Smooth muscle cell (in vitro differentiated cells): ENCODE data around the gene PASK. TPM values are rescaled to one million over a fixed set of nuclear protein-coding genes. Genes with fewer than 3 reads are reported as not detected.

Source experiments
- DNase-seq: peaks from one replicate; lab custom pipeline; 2025; ENCODE audit not compliant: unreplicated experiment; lab: John Stamatoyannopoulos, UW
- H2AFZ ChIP-seq: fragments of 200-600 bp; sonication (generic); 2 replicates; pipeline ENCODE4 v1.6.0; 2016; ENCODE audit warnings: antibody characterized with exemption, low read depth, mild to moderate bottlenecking
- H3F3A ChIP-seq: fragments of 200-600 bp; sonication (generic); 2 replicates; pipeline ENCODE4 v1.6.0; 2017; ENCODE audit warnings: antibody characterized with exemption, low read depth
- H3K27ac ChIP-seq: fragments of 200-600 bp; sonication (generic); 2 replicates; pipeline ENCODE4 v1.5.1; 2016; ENCODE audit warnings: low read depth, mild to moderate bottlenecking
- H3K27me3 ChIP-seq: fragments of 200-600 bp; sonication (generic); 2 replicates; pipeline ENCODE4 v1.6.1; 2016; ENCODE audit warnings: low read depth, mild to moderate bottlenecking
- H3K36me3 ChIP-seq: fragments of 200-600 bp; sonication (generic); 2 replicates; pipeline ENCODE4 v1.5.1; 2016; ENCODE audit warnings: low read depth
- H3K4me1 ChIP-seq: fragments of 200-600 bp; sonication (generic); 2 replicates; pipeline ENCODE4 v1.5.1; 2016; ENCODE audit warnings: low read depth
- H3K4me2 ChIP-seq: fragments of 200-600 bp; sonication (generic); 2 replicates; pipeline ENCODE4 v1.6.0; 2016; ENCODE audit warnings: mild to moderate bottlenecking
- H3K4me3 ChIP-seq: fragments of 200-600 bp; sonication (generic); 2 replicates; pipeline ENCODE4 v1.5.1; 2016; ENCODE audit warnings: mild to moderate bottlenecking
- H3K79me2 ChIP-seq: fragments of 200-600 bp; sonication (generic); 2 replicates; pipeline ENCODE4 v1.6.0; 2016; ENCODE audit warnings: low read depth, mild to moderate bottlenecking
- H3K9ac ChIP-seq: fragments of 200-600 bp; sonication (generic); 2 replicates; pipeline ENCODE4 v1.6.0; 2016; ENCODE audit warnings: low read depth
- H3K9me3 ChIP-seq: fragments of 200-600 bp; sonication (generic); replicated peaks from 2 replicates; pipeline ENCODE4 v1.5.1; 2016; ENCODE audit warnings: low read depth
- H4K20me1 ChIP-seq: fragments of 200-600 bp; sonication (generic); 2 replicates; pipeline ENCODE4 v1.6.0; 2016; ENCODE audit warnings: low read depth
- WGBS: methylation state at CpG from one replicate; pipeline ENCODE4 v1.1.7; 2016; ENCODE audit warnings: low lambda C conversion rate; 5-methylcytosine and 5-hydroxymethylcytosine counted together
- polyA plus RNA-seq: library from polyadenylated mRNA; unstranded; fragments of >200 nt; fragmentation: Nextera tagmentation; extraction: Ambion mirVana; gene quantifications from 2 replicates; pipeline ENCODE4 v1.2.1, GENCODE V29; 2016
- total RNA-seq: library from RNA; depleted of rRNA; stranded (reverse); fragments of >200 nt; gene quantifications from 2 replicates; pipeline ENCODE4 v1.2.3, GENCODE V29; 2014
- TF ChIP-seq, protein P1 (sequence below): fragments of 200-600 bp; sonication (generic); IDR thresholded peaks from 2 replicates; pipeline ENCODE4 v1.5.1; 2017; ENCODE audit warnings: borderline replicate concordance, mild to moderate bottlenecking, antibody characterized with exemption; ENCODE audit not compliant: insufficient read depth, poor library complexity, severe bottlenecking

Gene PASK
- total and polyA plus RNA-seq, 2 experiments from 2014 or later, result 2.6 TPM

DNA sequence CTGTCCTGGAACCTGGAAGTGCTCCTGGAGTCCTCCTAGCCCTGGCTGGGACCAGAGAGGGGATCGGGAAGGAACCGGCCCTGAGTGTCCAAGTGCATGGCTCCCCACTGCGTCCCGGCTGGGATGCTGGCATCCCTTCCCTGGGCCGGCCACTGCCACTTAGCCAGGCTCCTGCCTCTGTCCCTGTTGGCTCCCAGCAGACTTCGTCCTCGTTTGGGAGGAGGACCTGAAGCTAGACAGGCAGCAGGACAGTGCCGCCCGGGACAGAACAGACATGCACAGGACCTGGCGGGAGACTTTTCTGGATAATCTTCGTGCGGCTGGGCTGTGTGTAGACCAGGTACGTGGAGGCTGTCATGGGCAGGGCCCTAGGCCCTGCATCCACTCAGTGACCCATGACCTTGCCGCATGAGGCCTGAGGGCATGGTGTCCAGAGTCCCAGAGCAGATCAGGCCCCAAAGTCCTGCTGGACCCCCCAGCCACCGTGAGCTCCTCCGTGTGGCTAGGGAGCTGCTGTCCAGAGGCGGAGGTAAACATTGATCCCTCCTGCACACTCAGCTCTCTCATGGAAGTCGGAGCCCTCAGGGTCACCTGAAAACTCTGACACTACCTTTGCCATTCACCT, 46.3 kb upstream of the PASK start:
- no peak for DNase-seq
- H3K4me1 ChIP-seq, result no peaks in the 10 kb centered on the region
- no peak overlapping the region for H3K4me3 ChIP-seq
- WGBS, result 88% methylated on average over 18 of the region's 18 CpGs
- H2AFZ ChIP-seq, result no peak overlapping the region
- H4K20me1 ChIP-seq, result no peaks in the 10 kb centered on the region
- H3K4me2 ChIP-seq, result no peak overlapping the region
- no peaks in the 10 kb centered on the region for H3K36me3 ChIP-seq
- H3K9ac ChIP-seq, result no peak overlapping the region
- no peaks in the 10 kb centered on the region for H3F3A ChIP-seq
- no peaks in the 10 kb centered on the region for H3K9me3 ChIP-seq
- H3K27ac ChIP-seq, result no peak overlapping the region
- TF ChIP-seq, protein P1, sequence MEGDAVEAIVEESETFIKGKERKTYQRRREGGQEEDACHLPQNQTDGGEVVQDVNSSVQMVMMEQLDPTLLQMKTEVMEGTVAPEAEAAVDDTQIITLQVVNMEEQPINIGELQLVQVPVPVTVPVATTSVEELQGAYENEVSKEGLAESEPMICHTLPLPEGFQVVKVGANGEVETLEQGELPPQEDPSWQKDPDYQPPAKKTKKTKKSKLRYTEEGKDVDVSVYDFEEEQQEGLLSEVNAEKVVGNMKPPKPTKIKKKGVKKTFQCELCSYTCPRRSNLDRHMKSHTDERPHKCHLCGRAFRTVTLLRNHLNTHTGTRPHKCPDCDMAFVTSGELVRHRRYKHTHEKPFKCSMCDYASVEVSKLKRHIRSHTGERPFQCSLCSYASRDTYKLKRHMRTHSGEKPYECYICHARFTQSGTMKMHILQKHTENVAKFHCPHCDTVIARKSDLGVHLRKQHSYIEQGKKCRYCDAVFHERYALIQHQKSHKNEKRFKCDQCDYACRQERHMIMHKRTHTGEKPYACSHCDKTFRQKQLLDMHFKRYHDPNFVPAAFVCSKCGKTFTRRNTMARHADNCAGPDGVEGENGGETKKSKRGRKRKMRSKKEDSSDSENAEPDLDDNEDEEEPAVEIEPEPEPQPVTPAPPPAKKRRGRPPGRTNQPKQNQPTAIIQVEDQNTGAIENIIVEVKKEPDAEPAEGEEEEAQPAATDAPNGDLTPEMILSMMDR, result no peak
- no peaks in the 10 kb centered on the region for H3K27me3 ChIP-seq
- H3K79me2 ChIP-seq, result no peaks in the 10 kb centered on the region

DNA sequence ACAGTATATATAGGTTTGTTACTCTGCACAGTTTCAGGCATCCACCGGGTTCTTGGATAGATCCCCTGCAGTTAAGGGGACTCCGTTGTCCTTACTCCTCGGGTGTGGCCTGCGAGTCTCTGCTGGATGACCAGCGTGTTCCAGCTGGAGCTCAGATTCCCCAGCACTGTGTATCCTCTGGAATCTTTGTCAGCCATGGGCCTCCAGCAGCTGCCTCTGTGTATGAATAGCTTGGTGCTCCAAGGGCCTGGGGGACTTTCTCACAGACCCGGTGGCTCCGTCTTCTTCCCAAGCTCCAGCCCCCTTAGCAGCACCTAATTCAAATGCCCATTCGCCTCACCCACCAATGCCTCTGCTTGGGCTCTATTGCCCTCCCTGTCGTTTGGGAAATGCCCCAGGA, 45.5 kb upstream of the PASK start:
- H3K4me3 ChIP-seq, result no peak overlapping the region
- no peak overlapping the region for H2AFZ ChIP-seq
- DNase-seq, result no peak
- H3K27ac ChIP-seq, result no peak overlapping the region
- H3F3A ChIP-seq, result no peaks in the 10 kb centered on the region
- H3K9me3 ChIP-seq, result no peaks in the 10 kb centered on the region
- H3K79me2 ChIP-seq, result no peaks in the 10 kb centered on the region
- no peaks in the 10 kb centered on the region for H4K20me1 ChIP-seq
- TF ChIP-seq, protein P1, result no peak
- H3K4me2 ChIP-seq, result no peak overlapping the region
- no peaks in the 10 kb centered on the region for H3K27me3 ChIP-seq
- no peaks in the 10 kb centered on the region for H3K36me3 ChIP-seq
- H3K4me1 ChIP-seq, result no peaks in the 10 kb centered on the region
- WGBS, result 84% methylated on average over 9 of the region's 9 CpGs
- H3K9ac ChIP-seq, result no peak overlapping the region

DNA sequence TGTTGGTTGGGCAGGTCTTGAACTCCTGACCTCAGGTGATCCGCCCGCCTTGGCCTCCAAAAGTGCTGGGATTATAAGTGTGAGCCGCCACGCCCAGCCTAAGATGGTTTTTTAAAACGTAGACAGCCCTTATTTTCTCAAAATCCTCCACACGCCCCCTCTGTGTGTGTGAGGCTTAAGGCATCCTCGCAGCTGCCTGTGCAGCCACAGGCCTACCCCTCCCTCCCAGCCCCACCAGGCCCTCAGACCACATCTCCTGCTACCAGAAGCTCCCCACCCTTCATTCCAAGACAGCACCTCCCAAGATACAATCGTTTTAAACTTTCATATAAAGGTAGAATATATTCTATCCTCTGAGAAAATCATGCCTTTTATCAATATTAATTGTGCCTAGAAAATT, 44.0 kb upstream of the PASK start:
- no peak overlapping the region for H3K4me3 ChIP-seq
- H3K4me2 ChIP-seq, result no peak overlapping the region
- WGBS, result 85% methylated on average over 8 of the region's 8 CpGs
- no peaks in the 10 kb centered on the region for H3K4me1 ChIP-seq
- DNase-seq, result no peak
- H3K27ac ChIP-seq, result no peak overlapping the region
- no peaks in the 10 kb centered on the region for H3K27me3 ChIP-seq
- H3K36me3 ChIP-seq, result no peaks in the 10 kb centered on the region
- no peaks in the 10 kb centered on the region for H3K79me2 ChIP-seq
- TF ChIP-seq, protein P1, result no peak
- H2AFZ ChIP-seq, result no peak overlapping the region
- no peaks in the 10 kb centered on the region for H3K9me3 ChIP-seq
- H3K9ac ChIP-seq, result no peak overlapping the region
- H4K20me1 ChIP-seq, result no peaks in the 10 kb centered on the region
- H3F3A ChIP-seq, result no peaks in the 10 kb centered on the region

DNA sequence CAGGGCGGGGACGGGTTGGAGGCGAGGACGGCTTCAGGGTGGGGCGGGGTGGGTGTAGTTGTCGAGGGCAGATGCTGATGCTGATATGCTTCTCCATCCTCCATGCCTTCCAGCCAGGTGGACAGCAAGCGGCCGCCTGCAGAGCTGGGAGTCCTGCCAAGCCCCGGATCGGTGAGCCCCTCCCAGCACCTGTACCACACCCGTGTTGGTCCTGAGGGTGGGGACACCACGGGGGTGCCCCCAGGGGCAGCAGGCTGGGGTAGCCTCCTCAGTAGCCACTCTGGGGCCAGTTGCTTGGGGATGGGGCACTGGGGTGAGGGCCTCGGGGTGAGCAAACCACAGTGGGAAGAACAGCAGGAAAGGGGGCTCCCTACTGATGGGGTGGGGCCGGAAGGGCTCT, 41.8 kb upstream of the PASK start:
- 94% methylated on average over 7 of the region's 14 CpGs for WGBS
- DNase-seq, result no peak
- Histone ChIP-seq H3K4me2 (no peak overlapping the region), H3K79me2 (no peaks in the 10 kb centered on the region), H3K9me3 (no peaks in the 10 kb centered on the region), H3K4me1 (no peaks in the 10 kb centered on the region), H3K9ac (no peak overlapping the region), H3K27ac (no peak overlapping the region), H3K4me3 (no peak overlapping the region), H3K36me3 (no peaks in the 10 kb centered on the region), H4K20me1 (no peaks in the 10 kb centered on the region), H3F3A (no peaks in the 10 kb centered on the region), H2AFZ (no peak overlapping the region), H3K27me3 (no peaks in the 10 kb centered on the region)
- TF ChIP-seq, protein P1, result no peak
